GM19023 (cell line): ENCODE measurements around the gene DISP1.

Source experiments
- ATAC-seq: cut with Tn5 transposase; IDR thresholded peaks from one replicate; pipeline ENCODE4 v1.9.1; 2021; ENCODE audit warnings: mild to moderate bottlenecking, moderate library complexity; ENCODE audit not compliant: unreplicated experiment

DISP1 gene

DNA sequence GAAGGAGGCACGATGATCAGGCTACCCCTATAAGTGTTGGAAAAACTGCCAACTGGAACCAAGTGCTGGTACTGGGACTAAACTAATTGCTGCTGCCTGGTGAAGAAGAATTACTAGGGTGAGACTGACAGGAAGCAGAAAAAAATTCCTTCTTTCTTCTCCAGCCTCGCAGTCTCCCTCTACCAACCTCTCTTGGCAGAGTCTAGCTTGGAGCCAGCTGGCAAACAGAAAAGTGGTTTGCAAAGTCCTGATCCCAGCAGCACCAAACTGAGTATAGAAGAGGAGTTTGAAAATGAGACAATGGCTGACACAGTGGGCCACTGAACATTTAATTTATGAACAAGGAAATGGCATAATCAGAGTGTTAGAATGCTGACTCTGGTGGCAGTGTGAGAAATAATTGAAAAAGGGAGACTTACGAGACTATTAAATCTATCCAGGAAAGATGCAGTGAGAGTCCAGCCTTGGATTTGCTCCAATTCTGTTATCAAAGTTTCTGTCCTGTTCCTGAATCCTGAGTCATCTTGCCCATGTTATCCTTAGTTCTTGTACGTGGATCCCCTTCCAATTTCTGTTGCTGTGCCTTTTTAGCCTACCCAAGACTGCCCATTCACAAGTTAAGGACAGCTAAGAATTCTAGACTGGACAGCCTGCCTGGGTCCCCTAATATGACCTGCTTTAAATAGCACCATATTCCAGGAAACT lies 23.7 kb upstream of the DISP1 start:
- no peak for ATAC-seq

DNA sequence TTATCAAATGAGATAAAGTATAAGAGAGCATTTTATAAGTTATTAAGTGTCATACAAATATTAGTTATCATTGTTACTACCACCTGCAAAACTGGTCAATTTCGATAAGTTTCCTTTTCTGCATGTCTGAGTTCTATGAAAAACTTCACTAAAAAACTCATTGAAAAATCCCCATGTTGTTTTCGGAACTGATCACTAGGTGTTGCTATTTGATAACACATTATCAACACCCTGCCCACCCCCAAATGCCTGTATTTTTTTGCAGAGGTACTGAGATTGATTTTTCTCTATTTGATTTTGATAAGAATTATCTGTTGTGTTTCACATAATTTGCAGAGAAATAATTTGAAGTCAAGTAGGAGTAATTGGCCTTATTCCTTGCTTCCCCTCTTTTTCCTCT lies 22.1 kb upstream of the DISP1 start:
- ATAC-seq, result no peak

GRCh38 chr1:222794656-222795474 lies 20.0 kb upstream of the DISP1 start:
- ATAC-seq, result no peak

DNA sequence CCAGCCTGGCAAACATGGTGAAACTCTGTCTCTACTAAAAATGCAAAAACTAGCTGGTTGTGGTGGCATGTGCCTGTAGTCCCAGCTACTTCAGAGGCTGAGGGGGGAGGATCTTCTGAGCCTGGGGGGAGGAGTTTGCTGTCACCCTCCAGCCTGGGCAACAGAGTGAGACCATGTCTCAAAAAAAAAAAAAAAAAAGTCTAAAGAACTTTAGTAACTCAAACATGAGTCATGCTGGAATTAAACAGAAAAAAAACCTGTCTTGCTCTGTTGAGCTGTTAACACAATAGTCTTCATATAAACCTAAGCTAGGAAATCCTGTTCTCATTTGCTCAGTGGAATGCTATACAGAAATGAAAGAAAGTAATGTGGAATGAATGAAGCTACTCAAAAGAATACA lies 16.7 kb upstream of the DISP1 start:
- ATAC-seq, result no peak

GRCh38 chr1:222798975-222799374 lies 15.9 kb upstream of the DISP1 start:
- no peak for ATAC-seq

DNA sequence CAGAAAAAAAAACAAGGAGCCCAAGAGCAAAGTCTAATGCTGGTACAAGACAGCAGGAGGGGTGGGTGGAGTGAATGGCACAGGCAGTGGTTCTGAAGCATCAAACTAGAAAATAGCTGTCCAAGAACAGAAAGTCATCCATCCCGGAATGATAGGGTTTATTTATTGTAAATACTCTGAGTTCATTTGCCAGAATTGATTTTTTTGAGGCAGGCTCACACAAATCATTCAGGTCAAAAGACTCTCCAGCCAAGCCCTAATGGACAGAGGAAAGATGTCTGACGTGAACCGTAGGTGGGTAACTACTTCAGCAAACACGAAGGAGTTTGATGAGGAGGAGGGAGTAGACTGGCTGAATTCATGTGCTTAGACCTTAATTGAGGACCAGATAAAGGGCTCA lies 13.8 kb upstream of the DISP1 start:
- ATAC-seq, result no peak

- no peak for ATAC-seq
These were observed 3.2 kb upstream of the DISP1 start for GRCh38 chr1:222811671-222812070.

DNA sequence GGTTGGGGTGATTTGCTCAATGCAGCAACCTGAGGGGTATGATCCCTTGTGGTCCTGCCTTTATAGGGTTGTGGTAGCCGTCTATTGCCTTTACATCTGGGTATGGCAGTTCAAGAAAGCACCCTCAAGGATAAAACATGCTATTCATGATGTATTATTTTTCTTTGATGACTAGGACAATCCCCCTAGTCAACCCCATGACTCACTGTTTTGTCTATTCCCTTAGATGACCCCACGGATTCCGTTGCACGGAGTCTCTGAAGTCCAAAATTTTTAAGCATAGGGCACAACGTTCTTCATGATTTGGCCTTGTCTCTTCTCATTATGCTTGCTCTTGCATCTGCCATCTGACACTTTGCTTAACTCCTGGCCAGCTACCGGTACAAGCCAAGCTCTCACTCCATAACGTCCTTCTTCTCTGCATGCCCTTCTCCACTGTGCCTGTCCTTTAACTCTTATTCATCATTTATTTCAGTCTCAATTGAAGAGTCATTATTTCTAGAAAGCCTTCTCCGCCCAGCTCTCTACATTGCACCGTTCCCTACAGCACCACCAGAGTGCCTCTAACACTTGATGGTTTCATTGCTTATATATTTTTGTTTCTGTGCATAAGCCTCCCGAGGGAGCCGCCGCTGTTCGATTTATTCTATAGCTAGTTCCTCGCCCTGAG lies 838 bp upstream of the DISP1 start:
- no peak for ATAC-seq

- no peak for ATAC-seq
These were observed 564 bp downstream of the DISP1 start for GRCh38 chr1:222815440-222815765.

GRCh38 chr1:222817529-222817928 lies 2.7 kb downstream of the DISP1 start:
- ATAC-seq, result no peak

DNA sequence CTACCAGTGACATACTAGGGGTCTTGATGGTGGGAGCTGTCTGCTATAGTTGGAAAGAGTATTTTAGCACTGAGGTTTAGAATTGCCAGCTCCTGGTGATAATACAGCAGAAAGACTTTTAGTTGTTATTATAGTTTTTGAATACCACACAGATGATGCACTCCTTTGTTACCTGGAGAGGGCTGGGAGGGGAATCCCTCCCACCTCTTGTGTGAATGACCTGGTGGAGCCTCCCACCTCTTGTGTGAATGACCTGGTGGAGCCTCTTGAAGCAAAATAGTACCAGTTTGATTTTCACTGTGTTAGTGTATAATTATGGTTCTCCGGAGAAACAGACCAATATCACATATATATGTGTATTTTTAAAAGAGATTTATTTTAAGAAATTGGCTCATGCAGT lies 3.3 kb downstream of the DISP1 start:
- no peak for ATAC-seq

- ATAC-seq, result no peak
These were observed 5.4 kb downstream of the DISP1 start for GRCh38 chr1:222820171-222820712.

GRCh38 chr1:222821239-222821638 lies 6.4 kb downstream of the DISP1 start:
- ATAC-seq, result no peak

DNA sequence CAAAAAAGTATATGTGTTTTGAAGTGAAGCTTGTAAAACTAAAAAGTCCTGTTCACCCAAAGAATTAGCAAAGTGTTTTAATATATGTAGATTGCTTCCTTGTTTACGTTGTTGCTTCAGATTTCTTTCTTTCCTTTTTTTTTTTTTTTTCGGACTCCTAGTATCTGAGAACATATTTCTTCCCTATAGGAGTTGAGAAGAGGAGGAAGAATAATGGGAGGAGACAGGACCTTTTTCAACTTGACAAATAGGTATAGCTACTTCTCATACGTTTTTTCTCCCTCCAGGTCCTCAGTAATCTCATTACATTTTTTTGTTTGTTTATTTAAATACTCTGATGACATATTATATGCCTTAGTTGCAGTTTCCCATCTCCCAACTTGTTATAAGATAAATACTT lies 8.9 kb downstream of the DISP1 start:
- ATAC-seq, result no peak

DNA sequence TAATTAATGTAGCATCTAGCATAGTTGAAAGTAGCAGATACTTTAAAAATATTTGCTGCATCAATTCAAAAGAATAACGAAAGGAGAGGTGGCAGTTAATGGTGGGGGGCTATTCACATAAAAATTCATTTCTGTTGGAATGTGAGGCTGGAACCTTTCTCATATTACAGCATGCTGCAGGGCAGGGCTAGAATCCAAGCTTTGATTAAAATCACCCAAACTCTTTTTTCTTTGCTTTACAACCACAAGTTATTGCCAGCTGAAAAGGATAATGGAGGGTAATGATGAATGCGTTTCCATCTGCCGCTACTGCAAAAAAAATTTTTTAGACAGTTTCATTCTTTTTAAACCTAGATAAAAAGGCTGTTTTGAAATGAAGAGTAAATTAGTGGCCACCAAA lies 9.8 kb downstream of the DISP1 start:
- no peak for ATAC-seq

DNA sequence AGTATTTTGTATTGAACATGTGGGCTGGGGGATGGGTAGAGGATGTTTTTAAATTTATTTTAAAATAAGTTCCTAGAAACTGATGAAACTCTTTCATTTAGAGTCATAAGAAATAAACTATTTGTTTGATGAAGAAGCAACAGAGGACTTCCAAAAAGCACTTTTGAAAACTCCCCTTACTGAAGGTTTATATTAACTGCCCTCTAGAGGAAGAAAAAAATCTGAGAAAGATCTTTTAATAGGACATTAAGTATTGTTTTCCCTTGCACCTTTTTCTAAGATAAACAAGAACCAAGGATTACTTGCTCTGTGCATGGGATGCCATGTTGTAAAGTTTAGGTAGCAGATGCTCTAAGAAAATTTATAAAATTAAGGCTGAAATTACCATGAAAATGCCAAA lies 14.1 kb downstream of the DISP1 start:
- ATAC-seq, result no peak

- no peak for ATAC-seq
These were observed 15.0 kb downstream of the DISP1 start for GRCh38 chr1:222829868-222830267.

DNA sequence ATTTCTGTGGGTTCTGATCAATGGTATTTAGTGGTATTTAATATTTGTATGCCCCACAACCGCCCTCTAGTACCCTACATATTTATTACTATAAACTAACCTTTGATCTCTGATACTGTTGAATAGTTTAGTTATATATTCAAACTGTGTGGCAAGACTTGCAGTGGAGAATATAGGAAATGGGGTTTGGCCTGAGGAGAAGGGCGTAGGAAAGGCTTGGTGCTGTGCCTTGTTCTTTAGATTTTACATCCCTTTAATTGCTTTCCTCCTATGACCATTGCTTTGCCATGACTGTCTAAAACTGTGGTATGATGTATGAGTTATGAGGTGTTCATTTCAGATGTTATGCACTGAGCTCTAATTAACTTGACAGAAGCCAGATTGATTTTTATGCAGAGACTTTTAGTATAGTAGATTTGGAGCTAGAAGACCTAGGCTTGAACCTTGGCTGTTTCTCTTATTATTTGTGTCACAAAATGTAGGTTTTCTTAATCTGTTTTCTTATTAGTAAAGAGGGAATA lies 18.6 kb downstream of the DISP1 start:
- ATAC-seq, result no peak

GRCh38 chr1:222843469-222844410 lies 28.9 kb downstream of the DISP1 start:
- ATAC-seq, result no peak

DNA sequence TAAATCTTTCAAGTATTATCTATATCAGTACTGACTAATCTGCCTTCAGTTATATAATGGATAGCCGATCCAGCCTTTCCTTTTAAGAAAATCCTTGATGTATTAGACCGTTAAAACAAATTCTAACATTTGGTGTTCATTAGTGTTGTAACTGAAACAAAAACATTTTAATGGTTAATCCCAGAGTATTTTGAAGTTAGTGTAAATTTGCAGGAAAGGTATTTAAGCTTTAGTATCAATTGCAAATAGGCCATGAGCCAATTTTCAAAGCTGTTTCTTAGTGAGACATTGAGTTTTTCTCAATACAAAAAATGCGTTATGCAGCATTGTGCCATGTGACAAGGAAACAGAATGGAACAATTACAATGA lies 29.6 kb downstream of the DISP1 start:
- ATAC-seq, result no peak

- ATAC-seq, result no peak
These were observed 30.9 kb downstream of the DISP1 start for GRCh38 chr1:222845763-222846162.
